Measurements from ENCODE around the gene AQP3. TPM values are rescaled to one million over a fixed set of nuclear protein-coding genes. Genes with fewer than 3 reads are reported as not detected.
"Not testable (repeated sequence)": the region's sequence is repeated elsewhere in the genome, so short reads cannot be mapped to it uniquely, and the experiment has no call there.

The AQP3 gene
- total RNA-seq, result 1,000 to 10,000 TPM; 1,484 to 2,988 (median 2,291) TPM

DNA sequence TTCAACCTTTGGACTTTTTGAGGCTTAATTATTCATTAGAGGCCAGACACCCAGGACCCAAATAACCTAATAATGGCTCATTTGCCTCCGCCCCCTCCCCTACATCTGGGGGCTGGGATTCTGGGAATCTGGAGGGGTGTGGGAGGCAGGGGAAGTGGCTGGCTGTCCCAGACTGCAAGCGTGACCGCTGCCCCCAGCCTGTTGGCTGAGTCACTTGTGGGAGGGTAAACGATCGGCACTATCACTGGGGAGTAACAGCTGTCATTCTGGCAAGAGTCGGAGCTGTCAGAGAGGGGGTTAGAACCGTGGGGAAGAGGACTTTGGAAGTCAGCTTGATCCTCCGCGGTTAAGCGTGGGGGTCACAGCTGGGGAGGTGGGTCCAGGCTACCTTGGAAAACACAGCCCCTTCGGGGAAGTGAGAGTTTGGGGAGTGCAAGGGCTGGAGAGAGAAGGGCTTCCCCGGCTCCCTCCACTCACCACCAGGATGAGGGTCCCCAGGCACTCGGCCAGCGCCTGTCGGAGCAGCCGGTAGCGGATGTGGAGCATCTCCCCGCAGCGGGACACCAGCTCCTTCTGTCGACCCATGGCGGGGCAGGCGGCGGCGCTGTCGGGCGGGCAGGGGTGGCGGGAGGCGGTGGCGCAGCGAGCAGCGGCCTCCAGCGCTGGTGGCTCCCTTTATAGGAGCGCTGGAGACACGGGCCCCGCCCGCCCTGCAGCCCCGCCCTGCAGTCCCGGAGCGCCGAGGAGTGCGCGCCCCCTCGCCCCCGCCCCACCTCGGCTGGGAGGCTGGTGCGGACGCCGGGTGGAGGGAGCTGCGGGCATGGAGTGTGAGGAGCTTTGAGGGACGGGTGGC lies at the start of gene AQP3:
Gene AQP3, minus strand, starts transcription at position 648 of the 853 bp plus-strand sequence. Its CDS starts 63 bp downstream, at position 585.
- intact Hi-C loops (cut with DNase I), result loop anchor here (5.0 kb wide), 1 partner anchor 45 kb away; the partner anchor contains the start of gene AQP7
- H3K9me3 ChIP-seq, result no peaks in the 10 kb centered on the region
- H3K4me3 ChIP-seq, result peak within 1 kb of the TSS; percentile 70 to 78 (median 74)
- peaks cover 20 to 92% (median 30%) of the 10 kb centered on the region in 3 donors for H3K4me1 ChIP-seq
- peak within 1 kb of the TSS; percentile 87 to 92 (median 92) for H3K27ac ChIP-seq
- peaks cover 7 to 22% (median 19%) of the 10 kb centered on the region in 3 donors for H3K36me3 ChIP-seq
- 4 to 20% methylated on average over 2 to 13 of the region's 50 CpGs for WGBS, 2 donors
- no peaks in the 10 kb centered on the region for H3K27me3 ChIP-seq
- TF ChIP-seq POLR2A (IDR thresholded peaks at IDR 0.05), result peak in 2 of 4 donors; percentile 80 to 81
- TF ChIP-seq, protein P1, sequence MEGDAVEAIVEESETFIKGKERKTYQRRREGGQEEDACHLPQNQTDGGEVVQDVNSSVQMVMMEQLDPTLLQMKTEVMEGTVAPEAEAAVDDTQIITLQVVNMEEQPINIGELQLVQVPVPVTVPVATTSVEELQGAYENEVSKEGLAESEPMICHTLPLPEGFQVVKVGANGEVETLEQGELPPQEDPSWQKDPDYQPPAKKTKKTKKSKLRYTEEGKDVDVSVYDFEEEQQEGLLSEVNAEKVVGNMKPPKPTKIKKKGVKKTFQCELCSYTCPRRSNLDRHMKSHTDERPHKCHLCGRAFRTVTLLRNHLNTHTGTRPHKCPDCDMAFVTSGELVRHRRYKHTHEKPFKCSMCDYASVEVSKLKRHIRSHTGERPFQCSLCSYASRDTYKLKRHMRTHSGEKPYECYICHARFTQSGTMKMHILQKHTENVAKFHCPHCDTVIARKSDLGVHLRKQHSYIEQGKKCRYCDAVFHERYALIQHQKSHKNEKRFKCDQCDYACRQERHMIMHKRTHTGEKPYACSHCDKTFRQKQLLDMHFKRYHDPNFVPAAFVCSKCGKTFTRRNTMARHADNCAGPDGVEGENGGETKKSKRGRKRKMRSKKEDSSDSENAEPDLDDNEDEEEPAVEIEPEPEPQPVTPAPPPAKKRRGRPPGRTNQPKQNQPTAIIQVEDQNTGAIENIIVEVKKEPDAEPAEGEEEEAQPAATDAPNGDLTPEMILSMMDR (IDR thresholded peaks at IDR 0.05), result peak in 5 of 6 experiments; percentile 25 to 45 (median 43)
- no peak for DNase-seq

DNA sequence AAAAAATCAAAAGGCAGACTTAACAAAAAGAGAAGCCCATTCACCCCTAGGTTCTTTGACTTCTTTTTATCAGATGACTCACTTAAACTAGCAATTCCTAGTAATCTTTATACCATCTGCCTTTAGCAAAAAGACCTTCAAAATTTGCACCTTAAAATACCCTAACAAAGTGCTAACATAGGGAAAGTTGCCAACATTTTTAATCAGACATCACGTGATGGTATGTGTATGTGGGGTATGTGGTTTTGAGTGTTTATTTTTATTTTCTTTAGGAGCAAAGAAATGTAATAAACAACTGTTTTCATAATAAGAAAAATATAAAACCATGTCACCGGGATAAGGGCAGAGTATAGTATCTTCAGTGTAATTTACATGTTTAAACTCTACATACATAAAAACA lies 46.4 kb upstream of the AQP3 start:
- H3K4me1 ChIP-seq, result not testable (repeated sequence)

GRCh38 chr9:33489066-33489465 lies 41.7 kb upstream of the AQP3 start:
- Histone ChIP-seq H3K4me1 (no peaks in the 10 kb centered on the region), H3K4me3 (no peak overlapping the region), H3K27ac (no peak overlapping the region), H3K9me3 (no peaks in the 10 kb centered on the region), H3K27me3 (no peaks in the 10 kb centered on the region), H3K36me3 (no peaks in the 10 kb centered on the region)
- intact Hi-C loops (cut with DNase I), result no loop called here
- 65 to 79% methylated on average over 2 of the region's 2 CpGs for WGBS, 2 donors
- no peak for TF ChIP-seq POLR2A (IDR thresholded peaks at IDR 0.05)
- TF ChIP-seq, protein P1 (IDR thresholded peaks at IDR 0.05), result no peak
- no peak for DNase-seq

More for the DNA sequence above, 46.4 kb upstream of the AQP3 start:
- DNase-seq; H3K4me3 ChIP-seq; H3K27me3 ChIP-seq; H3K27ac ChIP-seq; intact Hi-C loops (cut with DNase I); H3K36me3 ChIP-seq; H3K9me3 ChIP-seq: not testable (repeated sequence)
- WGBS, 2 donors, result 57 to 63% methylated on average over 2 of the region's 2 CpGs

DNA sequence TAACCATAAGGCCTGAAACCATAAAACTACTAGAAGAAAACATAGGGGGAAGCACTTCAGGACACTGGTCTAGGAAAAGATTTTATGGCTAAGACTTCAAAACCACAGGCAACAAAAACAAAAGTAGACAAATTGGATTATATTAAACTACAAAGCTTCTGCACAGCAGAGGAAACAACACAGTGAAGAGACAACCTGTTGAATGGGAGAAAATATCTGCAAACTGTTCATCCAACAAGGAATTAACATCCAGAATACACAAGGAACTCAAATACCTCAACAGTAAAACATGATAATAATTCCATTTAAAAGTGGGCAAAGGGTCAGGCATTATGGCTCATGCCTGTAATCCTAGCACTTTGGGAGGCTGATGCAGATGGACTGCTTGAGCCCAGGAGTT lies 37.9 kb upstream of the AQP3 start:
- H3K27me3 ChIP-seq; DNase-seq; intact Hi-C loops (cut with DNase I): not testable (repeated sequence)

GRCh38 chr9:33480976-33481375 lies 33.6 kb upstream of the AQP3 start:
- WGBS, 2 donors, result 91 to 96% methylated on average over 5 to 6 of the region's 6 CpGs
- no peak overlapping the region for H3K27ac ChIP-seq
- H3K27me3 ChIP-seq, result no peaks in the 10 kb centered on the region
- H3K9me3 ChIP-seq, result no peaks in the 10 kb centered on the region
- DNase-seq, result no peak
- intact Hi-C loops (cut with DNase I), result no loop called here
- TF ChIP-seq POLR2A (IDR thresholded peaks at IDR 0.05), result no peak
- TF ChIP-seq, protein P1 (IDR thresholded peaks at IDR 0.05), result no peak
- no peak overlapping the region for H3K4me3 ChIP-seq
- no peaks in the 10 kb centered on the region for H3K36me3 ChIP-seq
- H3K4me1 ChIP-seq, result no peaks in the 10 kb centered on the region

More for the DNA sequence above, 37.9 kb upstream of the AQP3 start:
- not testable (repeated sequence) for H3K9me3 ChIP-seq, H3K36me3 ChIP-seq, H3K4me1 ChIP-seq, H3K4me3 ChIP-seq, H3K27ac ChIP-seq

GRCh38 chr9:33480106-33480505 lies 32.7 kb upstream of the AQP3 start:
- Histone ChIP-seq H3K4me1 (no peaks in the 10 kb centered on the region), H3K9me3 (no peaks in the 10 kb centered on the region), H3K27ac (no peak overlapping the region), H3K4me3 (no peak overlapping the region), H3K36me3 (no peaks in the 10 kb centered on the region), H3K27me3 (no peaks in the 10 kb centered on the region)
- DNase-seq, result no peak
- TF ChIP-seq POLR2A (IDR thresholded peaks at IDR 0.05), result no peak
- TF ChIP-seq, protein P1 (IDR thresholded peaks at IDR 0.05), result no peak
- intact Hi-C loops (cut with DNase I), result no loop called here
- 65 to 68% methylated on average over 2 of the region's 2 CpGs for WGBS, 2 donors
